T-cell (primary cell): ENCODE data around the gene C1orf116. TPM values are rescaled to one million over a fixed set of nuclear protein-coding genes. Genes with fewer than 3 reads are reported as not detected.

Experiments
- ATAC-seq, 4 experiments: fragments of 200-7000 bp in 3 of 4; fragments of 150-1000 bp in 1 of 4; cut with Tn5 transposase; replicated peaks in 1 of 4; 1 replicate in 3 of 4; 2 replicates in 1 of 4; pipeline ENCODE4 v1.10.0; 2021; ENCODE audit warnings: moderate library complexity in 3 of 4, mild to moderate bottlenecking in 2 of 4, moderate number of reproducible peaks in 1 of 4
- CTCF ChIA-PET, 2 donors: fragments of 300-600 bp; sonication (Branson Sonifier 250); formaldehyde crosslinking; loops; one replicate each; lab custom pipeline; 2022; ENCODE audit warnings: antibody characterized with exemption in 2 of 2; lab: Charles Lee
- POLR2A ChIA-PET, 2 donors: fragments of 300-600 bp; sonication (Branson Sonifier 250); formaldehyde crosslinking; loops; one replicate each; lab custom pipeline; 2022; ENCODE audit warnings: antibody characterized with exemption in 2 of 2; lab: Charles Lee
- DNase-seq, 35 experiments: peaks; one replicate each; pipeline versions ENCODE4 v3.0.0 to v3.0.0-alpha.2; 2013 to 2023
- H3K27ac ChIP-seq: one replicate; pipeline ENCODE4 v1.5.1; 2013; ENCODE audit warnings: low read length
- H3K27me3 ChIP-seq, 2 experiments: replicated peaks in 1 of 2; 1 replicate in 1 of 2; 2 replicates in 1 of 2; pipeline versions ENCODE4 v1.6.1 to v1.7.0; 2013; ENCODE audit warnings: low read length in 1 of 2, mixed read lengths in 1 of 2; ENCODE audit not compliant: control insufficient read depth in 2 of 2, insufficient read depth in 2 of 2; ENCODE audit errors: extremely low read depth in 1 of 2
- H3K36me3 ChIP-seq, 2 donors: 1 replicate in 1 of 2; 2 replicates in 1 of 2; pipeline versions ENCODE4 v1.6.1 to v1.7.0; 2013; ENCODE audit warnings: low read length in 1 of 2; ENCODE audit not compliant: control insufficient read depth in 2 of 2, insufficient read depth in 1 of 2; ENCODE audit errors: extremely low read depth in 1 of 2
- H3K4me1 ChIP-seq, 2 experiments: 1 replicate in 1 of 2; 2 replicates in 1 of 2; pipeline versions ENCODE4 v1.6.1 to v1.7.0; 2013; ENCODE audit warnings: low read length in 2 of 2, mixed read lengths in 1 of 2; ENCODE audit not compliant: insufficient read depth in 2 of 2, control insufficient read depth in 1 of 2; ENCODE audit errors: extremely low read depth in 1 of 2
- H3K4me3 ChIP-seq, 2 donors: 1 replicate in 1 of 2; 2 replicates in 1 of 2; pipeline versions ENCODE4 v1.5.1 to v1.7.0; 2013; ENCODE audit warnings: mild to moderate bottlenecking in 2 of 2, low read length in 1 of 2, moderate library complexity in 1 of 2; ENCODE audit not compliant: control insufficient read depth in 1 of 2; ENCODE audit errors: extremely low read depth in 1 of 2
- H3K9me3 ChIP-seq: 2 replicates; pipeline ENCODE4 v1.7.0; 2013
- H3K27ac Mint-ChIP-seq, 2 donors: one replicate each; pipeline ENCODE4 v1.8.0; 2020 to 2021; ENCODE audit warnings: mild to moderate bottlenecking in 2 of 2, mixed read lengths in 2 of 2
- H3K27me3 Mint-ChIP-seq, 2 donors: one replicate each; pipeline ENCODE4 v1.8.0; 2021 to 2022; ENCODE audit warnings: mixed read lengths in 2 of 2
- H3K36me3 Mint-ChIP-seq: one replicate; pipeline ENCODE4 v1.8.0; 2021; ENCODE audit warnings: mixed read lengths
- H3K4me1 Mint-ChIP-seq, 3 donors: one replicate each; pipeline ENCODE4 v1.8.0; 2020 to 2022; ENCODE audit warnings: mixed read lengths in 3 of 3, mild to moderate bottlenecking in 1 of 3
- H3K4me3 Mint-ChIP-seq, 3 donors: one replicate each; pipeline ENCODE4 v1.8.0; 2020 to 2022; ENCODE audit warnings: mild to moderate bottlenecking in 3 of 3, mixed read lengths in 3 of 3, moderate library complexity in 3 of 3
- H3K9me3 Mint-ChIP-seq, 3 donors: one replicate each; pipeline ENCODE4 v1.8.0; 2020 to 2022; ENCODE audit warnings: mixed read lengths in 3 of 3
- WGBS: methylation state at CpG from one replicate; pipeline ENCODE4 v1.1.5; 2013; ENCODE audit warnings: missing lambda C conversion rate; ENCODE audit not compliant: insufficient coverage; 5-methylcytosine and 5-hydroxymethylcytosine counted together
- total RNA-seq, 35 experiments: library from RNA in 6 of 35; stranded (reverse) in 6 of 35; fragments of 120-200 nt in 1 of 35; gene quantifications; one replicate each; pipeline versions ENCODE4 v1.2.1 to v1.2.4 and lab custom pipeline; 2013 to 2026

Gene C1orf116
- total RNA-seq, 5 donors from 2014 or later (not counting 1 experiment from before 2014, with no cell fraction given): 0.08 to 0.29 (median 0.14) TPM

DNA sequence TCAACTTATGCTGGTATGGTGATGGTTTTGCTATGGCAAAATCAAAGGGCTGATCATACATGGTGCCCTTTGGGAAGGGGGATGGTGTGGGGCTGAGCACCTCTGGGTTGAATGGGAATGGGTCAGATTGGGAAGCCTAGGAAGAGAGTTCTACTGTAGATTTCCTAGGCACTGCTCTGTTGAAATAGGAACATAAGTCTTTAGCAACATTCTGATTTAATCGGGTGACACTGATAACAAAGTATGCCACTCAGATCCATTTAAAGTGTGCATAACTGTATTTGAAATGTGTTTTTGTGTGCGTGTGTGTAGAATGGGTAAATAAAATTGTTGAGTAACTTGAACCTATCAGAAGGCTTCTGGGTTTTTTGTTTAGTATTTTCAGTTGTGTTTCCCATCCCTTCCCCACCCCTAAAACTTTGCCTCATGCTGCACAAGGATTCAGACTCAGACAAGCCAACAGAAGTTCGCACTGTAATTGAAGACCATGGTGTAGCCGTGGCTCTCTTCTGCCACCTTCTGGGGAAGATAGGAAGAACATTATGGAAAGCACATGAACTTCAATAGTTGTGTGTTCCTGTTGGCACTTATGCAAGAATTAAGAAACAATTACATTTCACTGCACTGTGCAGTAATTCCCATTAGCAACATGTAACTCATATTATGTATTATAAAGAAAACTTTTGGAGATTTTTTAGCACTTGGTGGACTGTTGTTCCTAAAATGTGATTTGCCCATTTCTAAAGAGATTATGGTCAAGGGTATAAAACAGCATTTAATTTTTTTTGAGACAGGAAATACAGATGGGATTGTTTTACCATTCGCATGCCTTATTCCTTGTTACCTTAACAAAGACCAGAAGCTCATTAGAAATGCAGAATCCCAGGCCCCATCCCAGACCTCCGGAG lies 45.2 kb upstream of the C1orf116 start:
- H3K36me3 Mint-ChIP-seq: peaks cover 4% of the 10 kb centered on the region
- H3K27me3 Mint-ChIP-seq: peaks cover 0 to 12% of the 10 kb centered on the region in 2 donors
- ATAC-seq (peak; percentile 85 to 92 (median 88)), DNase-seq (peak in 34 of 35 experiments; percentile 31 to 88 (median 56))
- Histone ChIP-seq H3K36me3 (no peaks in the 10 kb centered on the region), H3K4me3 (no peak overlapping the region), H3K27me3 (no peaks in the 10 kb centered on the region), H3K4me1 (no peaks in the 10 kb centered on the region), H3K9me3 (no peaks in the 10 kb centered on the region), H3K27ac (no peak overlapping the region)
- H3K9me3 Mint-ChIP-seq: no peaks in the 10 kb centered on the region
- no peak overlapping the region for H3K4me3 Mint-ChIP-seq
- CTCF ChIA-PET: interaction anchor here (0.6 to 1.6 kb wide), 5 partner anchors 18 to 28 kb away, joined by 3 to 13 read pairs (median 3); partner anchors contain the start of gene PFKFB2 (in 1 of the 2)
- no peak overlapping the region for H3K27ac Mint-ChIP-seq
- POLR2A ChIA-PET: no interaction called here
- H3K4me1 Mint-ChIP-seq: peaks cover 0 to 5% (median under 1%) of the 10 kb centered on the region in 3 donors
- WGBS: 57% methylated on average over 1 of the region's 6 CpGs

DNA sequence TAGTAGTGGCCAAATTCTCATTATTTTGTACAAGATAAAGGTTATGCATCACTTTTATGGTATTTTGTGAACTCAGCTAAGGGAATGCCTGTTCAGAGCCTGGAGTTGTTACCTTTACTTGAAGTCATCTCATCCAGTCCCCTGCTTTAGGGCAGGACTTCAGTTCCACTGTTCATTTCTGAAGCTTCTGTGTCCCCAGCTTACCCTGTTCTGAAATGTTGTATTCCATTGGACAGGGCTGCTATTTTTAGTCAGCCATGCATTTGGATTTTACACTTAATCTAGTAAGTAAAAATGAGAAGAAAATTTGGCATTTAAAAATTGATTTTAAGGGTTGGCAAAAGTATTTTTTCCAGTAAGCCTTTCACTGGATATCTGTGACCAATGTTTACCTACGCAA lies 44.5 kb upstream of the C1orf116 start:
- Mint-ChIP-seq H3K27me3 (peaks cover 0 to 6% of the 10 kb centered on the region in 2 donors), H3K36me3 (peaks cover 4% of the 10 kb centered on the region), H3K4me1 (peaks cover 1 to 10% (median 7%) of the 10 kb centered on the region in 3 donors), H3K27ac (no peak overlapping the region), H3K9me3 (no peaks in the 10 kb centered on the region), H3K4me3 (no peak overlapping the region)
- ChIA-PET POLR2A (no interaction called here), CTCF (interaction anchor here in 1 of 2 donors (0.7 kb wide), 1 partner anchor 27 kb away, joined by 4 read pairs; no protein-coding TSS in a partner anchor)
- H3K4me3 ChIP-seq: no peak overlapping the region
- H3K4me1 ChIP-seq: peaks cover under 1 to 3% of the 10 kb centered on the region in 2 experiments
- DNase-seq (no peak), ATAC-seq (no peak)
- H3K27ac ChIP-seq: no peak overlapping the region
- no peaks in the 10 kb centered on the region for H3K27me3 ChIP-seq
- WGBS: 100% methylated on average over 1 of the region's 1 CpG
- no peaks in the 10 kb centered on the region for H3K36me3 ChIP-seq
- H3K9me3 ChIP-seq: no peaks in the 10 kb centered on the region

DNA sequence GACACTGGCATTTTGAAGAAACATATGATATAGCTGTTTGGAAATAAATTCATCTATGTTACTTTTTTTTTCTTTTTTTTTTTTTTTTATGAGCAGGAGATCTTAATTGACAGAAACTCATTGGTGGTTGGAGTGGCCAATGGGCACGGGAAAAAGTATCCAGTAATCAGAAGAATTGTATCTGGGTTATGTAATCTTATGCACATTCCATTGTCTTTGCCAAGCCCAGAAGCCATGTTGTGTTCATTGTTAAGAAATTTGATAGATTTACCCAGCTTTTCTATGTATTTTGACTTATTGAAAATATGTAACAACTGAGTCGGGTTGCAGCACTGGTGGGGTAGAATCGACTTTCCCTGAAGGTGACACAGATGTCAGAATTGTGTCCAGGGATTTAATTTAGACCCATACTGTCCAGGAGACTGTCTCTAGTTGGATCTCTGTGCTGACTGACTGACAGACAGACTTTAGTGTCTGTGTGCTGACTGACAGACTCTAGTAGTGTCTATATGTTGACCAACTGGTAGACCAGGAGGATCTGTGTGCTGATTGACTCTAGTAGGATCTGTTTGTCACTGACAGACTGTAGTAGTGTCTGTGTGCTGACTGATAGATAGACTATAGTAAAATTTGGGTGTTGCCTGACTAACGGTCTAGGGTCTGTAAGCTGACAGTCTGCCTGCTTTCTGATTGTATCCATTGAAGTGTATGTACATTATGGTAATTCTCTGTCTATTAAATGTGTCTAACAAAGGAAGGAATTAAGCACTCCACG lies 43.8 kb upstream of the C1orf116 start:
- no peaks in the 10 kb centered on the region for H3K36me3 ChIP-seq
- Mint-ChIP-seq H3K27me3 (peaks cover 0 to 4% of the 10 kb centered on the region in 2 donors), H3K4me1 (peaks cover 8 to 16% (median 13%) of the 10 kb centered on the region in 3 donors), H3K9me3 (no peaks in the 10 kb centered on the region), H3K4me3 (no peak overlapping the region), H3K27ac (no peak overlapping the region), H3K36me3 (peaks cover 4% of the 10 kb centered on the region)
- H3K27ac ChIP-seq: no peak overlapping the region
- ATAC-seq (no peak), DNase-seq (no peak)
- CTCF ChIA-PET: interaction anchor here (0.6 to 1.5 kb wide), 8 partner anchors 7 to 425 kb away, joined by 3 to 7 read pairs (median 4); partner anchors contain the start of gene PFKFB2 (in 1 of the 2)
- 95% methylated on average over 3 of the region's 5 CpGs for WGBS
- no peaks in the 10 kb centered on the region for H3K27me3 ChIP-seq
- no peak overlapping the region for H3K4me3 ChIP-seq
- H3K4me1 ChIP-seq: peaks cover 6 to 7% of the 10 kb centered on the region in 2 experiments
- no peaks in the 10 kb centered on the region for H3K9me3 ChIP-seq
- POLR2A ChIA-PET: no interaction called here

DNA sequence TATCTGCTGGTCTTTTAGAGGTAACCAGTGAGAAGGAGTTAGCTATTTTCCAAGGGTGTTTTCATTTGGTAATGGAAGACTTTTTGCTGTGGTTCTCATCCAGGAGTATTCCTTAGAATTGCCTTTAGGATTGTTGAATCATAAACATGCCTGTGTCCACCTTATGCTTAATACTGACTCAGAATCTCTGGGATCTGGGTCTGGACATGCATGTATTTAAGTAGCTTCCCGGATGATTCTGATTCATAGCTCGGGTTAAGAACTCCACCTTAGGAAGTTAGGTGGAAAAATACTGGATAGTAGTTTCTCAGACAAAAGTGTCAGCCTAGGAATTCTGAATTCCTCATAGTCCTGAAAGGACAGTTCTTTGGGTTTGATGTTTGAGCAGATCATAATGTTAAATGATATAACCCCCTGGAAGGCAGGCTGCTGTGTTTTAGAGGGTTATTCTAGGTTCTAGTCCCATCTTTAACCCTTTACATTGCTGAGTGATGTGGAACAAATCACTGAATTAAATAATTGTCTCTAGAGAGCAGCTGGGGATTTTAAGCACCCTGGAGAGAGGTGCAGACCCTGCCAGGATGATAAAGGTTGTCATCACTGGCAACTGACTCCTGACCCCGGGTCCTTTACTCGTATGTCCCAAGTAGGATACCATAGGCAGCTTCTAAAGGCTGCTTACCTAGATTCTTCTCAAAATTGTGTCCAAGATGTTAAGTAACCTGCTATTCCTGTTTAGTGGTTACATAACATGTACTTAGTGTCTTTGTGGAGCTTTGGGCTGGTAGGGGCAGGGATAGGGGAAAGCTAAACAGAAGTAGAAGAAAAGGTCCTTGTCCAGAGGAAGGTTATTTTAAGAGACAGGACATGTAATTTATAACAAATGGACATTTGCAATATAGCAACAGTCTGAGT lies 41.6 kb upstream of the C1orf116 start:
- Histone ChIP-seq H3K27me3 (no peaks in the 10 kb centered on the region), H3K27ac (no peak overlapping the region), H3K36me3 (no peaks in the 10 kb centered on the region), H3K4me1 (peaks cover 21 to 28% of the 10 kb centered on the region in 2 experiments), H3K9me3 (no peaks in the 10 kb centered on the region), H3K4me3 (no peak overlapping the region)
- ATAC-seq (no peak), DNase-seq (no peak)
- Mint-ChIP-seq H3K27me3 (no peaks in the 10 kb centered on the region), H3K36me3 (peaks cover 6% of the 10 kb centered on the region), H3K9me3 (no peaks in the 10 kb centered on the region), H3K4me3 (no peak overlapping the region), H3K4me1 (peaks cover 26 to 37% (median 34%) of the 10 kb centered on the region in 3 donors), H3K27ac (no peak overlapping the region)
- no CpG with 5 or more reads among the region's 4 CpGs for WGBS
- ChIA-PET CTCF (interaction anchor here in 1 of 2 donors (1.5 kb wide), 1 partner anchor 21 kb away, joined by 8 read pairs; the partner anchor contains the start of gene PFKFB2), POLR2A (no interaction called here)

DNA sequence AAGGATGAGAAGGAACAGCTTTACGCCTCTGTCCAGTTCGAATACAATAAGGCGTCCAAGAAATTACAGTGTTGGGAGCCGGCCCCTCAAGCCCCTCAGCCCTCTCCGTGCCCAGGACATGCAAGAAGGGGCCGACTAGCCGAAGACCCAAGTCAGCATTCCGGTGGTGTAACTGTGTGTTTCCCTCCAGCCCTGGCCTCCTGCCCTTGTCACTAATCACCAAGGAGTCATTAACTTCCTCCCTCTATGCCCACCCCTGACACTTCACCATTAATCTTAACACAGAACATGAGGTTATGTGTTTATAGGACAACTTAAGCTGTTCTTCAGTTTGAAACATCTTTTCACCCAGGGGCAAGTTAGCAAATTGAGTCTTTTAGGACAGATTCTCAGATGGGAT lies 39.7 kb upstream of the C1orf116 start:
- POLR2A ChIA-PET: no interaction called here
- DNase-seq (no peak), ATAC-seq (no peak)
- Mint-ChIP-seq H3K27ac (no peak overlapping the region), H3K9me3 (no peaks in the 10 kb centered on the region), H3K36me3 (peaks cover 9% of the 10 kb centered on the region), H3K4me1 (peaks cover 30 to 38% (median 37%) of the 10 kb centered on the region in 3 donors), H3K4me3 (peak overlapping the region in 1 of 3 donors; percentile 55), H3K27me3 (no peaks in the 10 kb centered on the region)
- WGBS: 89% methylated on average over 6 of the region's 8 CpGs
- Histone ChIP-seq H3K36me3 (no peaks in the 10 kb centered on the region), H3K4me3 (no peak overlapping the region), H3K9me3 (no peaks in the 10 kb centered on the region), H3K27ac (no peak overlapping the region), H3K27me3 (no peaks in the 10 kb centered on the region), H3K4me1 (peaks cover 24 to 28% of the 10 kb centered on the region in 2 experiments)
- CTCF ChIA-PET: interaction anchor here in 1 of 2 donors (1.0 to 1.1 kb wide), 2 partner anchors 22 to 333 kb away, joined by 3 read pairs; no protein-coding TSS in a partner anchor
